Skeletal muscle satellite cell (primary cell): ENCODE data around the gene EFCAB12.
"Not testable (repeated sequence)": the region's sequence is repeated elsewhere in the genome, so short reads cannot be mapped to it uniquely, and the experiment has no call there.

Experiments
- H3K27me3 ChIP-seq: 2 replicates; pipeline ENCODE4 v1.7.0; 2013; ENCODE audit warnings: low read length; ENCODE audit not compliant: control insufficient read depth, insufficient read depth
- H3K36me3 ChIP-seq: 2 replicates; pipeline ENCODE4 v1.7.0; 2013; ENCODE audit warnings: mild to moderate bottlenecking, control low read depth, low read length; ENCODE audit not compliant: insufficient read depth
- H3K4me1 ChIP-seq: 2 replicates; pipeline ENCODE4 v1.7.0; 2013; ENCODE audit warnings: low read length; ENCODE audit not compliant: control insufficient read depth, insufficient read depth
- H3K4me2 ChIP-seq: 2 replicates; pipeline ENCODE4 v1.7.0; 2013; ENCODE audit warnings: mild to moderate bottlenecking, low read length
- H3K4me3 ChIP-seq: 2 replicates; pipeline ENCODE4 v1.7.0; 2013; ENCODE audit warnings: low read length
- H3K9ac ChIP-seq: 2 replicates; pipeline ENCODE4 v1.7.0; 2013; ENCODE audit warnings: mild to moderate bottlenecking, low read depth, low read length, moderate library complexity
- H3K9me3 ChIP-seq: replicated peaks from 2 replicates; pipeline ENCODE4 v1.7.0; 2013; ENCODE audit warnings: mild to moderate bottlenecking, control low read depth, low read length

EFCAB12 gene

DNA sequence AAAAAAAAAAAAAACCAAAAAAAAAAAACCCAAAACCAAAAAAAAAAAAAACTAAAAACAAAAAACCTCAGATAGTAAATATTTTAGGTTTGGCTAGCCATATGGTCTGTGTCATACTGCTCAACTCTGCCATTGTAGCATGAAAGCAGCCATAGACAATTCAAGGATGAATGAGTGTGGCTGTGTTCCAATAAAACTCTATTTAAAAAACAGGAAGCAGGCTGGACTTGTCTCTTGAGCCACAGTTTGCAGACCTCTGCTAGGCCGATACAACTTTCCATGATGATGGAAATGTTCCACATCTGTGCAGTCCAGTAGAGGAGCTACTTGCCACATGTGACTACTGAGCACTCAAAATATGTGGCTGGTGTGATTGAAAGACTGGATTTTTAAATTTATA is 11.1 kb downstream of the EFCAB12 start:
- Histone ChIP-seq H3K4me2 (no peak overlapping the region), H3K36me3 (no peaks in the 10 kb centered on the region), H3K9me3 (no peaks in the 10 kb centered on the region), H3K27me3 (peaks cover 17% of the 10 kb centered on the region), H3K4me3 (no peak overlapping the region), H3K4me1 (peaks cover 7% of the 10 kb centered on the region), H3K9ac (no peak overlapping the region)

DNA sequence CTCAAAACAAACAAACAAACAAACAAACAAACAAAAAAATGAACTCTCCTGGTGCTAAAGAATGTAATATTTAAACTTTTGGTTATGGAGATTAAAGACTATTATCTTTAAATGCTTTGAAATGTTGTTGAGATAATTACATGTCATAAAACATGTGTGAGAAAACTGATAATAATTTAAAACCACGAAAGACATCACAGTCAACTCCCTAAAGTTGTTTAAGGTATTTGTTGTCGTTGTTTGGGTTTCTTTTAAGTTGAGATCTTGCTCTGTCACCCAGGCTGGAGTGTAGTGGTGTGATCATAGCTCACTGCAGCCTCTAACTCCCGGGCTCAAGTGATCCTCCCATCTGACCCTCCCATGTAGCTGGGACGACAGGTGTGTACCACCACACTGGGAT is 12.0 kb downstream of the EFCAB12 start:
- Histone ChIP-seq H3K4me3 (no peak overlapping the region), H3K36me3 (no peaks in the 10 kb centered on the region), H3K9ac (no peak overlapping the region), H3K27me3 (peaks cover 19% of the 10 kb centered on the region), H3K4me1 (peaks cover 7% of the 10 kb centered on the region), H3K4me2 (no peak overlapping the region), H3K9me3 (no peaks in the 10 kb centered on the region)

DNA sequence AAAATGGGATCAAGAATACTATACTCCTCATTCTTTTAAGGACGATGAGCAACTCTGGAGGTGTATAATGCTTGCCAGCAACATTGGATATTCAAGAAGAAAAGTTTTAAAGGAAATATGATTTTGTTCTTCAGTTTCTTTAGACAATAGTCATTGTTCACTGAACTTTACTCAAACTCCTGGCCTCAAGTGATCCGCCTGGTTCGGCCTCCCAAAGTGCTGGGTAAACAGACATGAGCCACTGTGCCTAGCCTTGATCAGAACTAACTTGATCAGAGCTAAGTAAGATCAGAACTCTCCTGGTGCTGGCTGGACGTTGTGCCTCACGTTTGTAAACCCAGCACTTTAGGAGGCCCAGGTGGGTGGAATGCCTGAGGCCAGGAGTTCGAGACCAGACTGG is 12.6 kb downstream of the EFCAB12 start:
- Histone ChIP-seq H3K4me3 (no peak overlapping the region), H3K9ac (no peak overlapping the region), H3K27me3 (peaks cover 19% of the 10 kb centered on the region), H3K4me1 (peaks cover 7% of the 10 kb centered on the region), H3K9me3 (no peaks in the 10 kb centered on the region), H3K36me3 (no peaks in the 10 kb centered on the region), H3K4me2 (no peak overlapping the region)

DNA sequence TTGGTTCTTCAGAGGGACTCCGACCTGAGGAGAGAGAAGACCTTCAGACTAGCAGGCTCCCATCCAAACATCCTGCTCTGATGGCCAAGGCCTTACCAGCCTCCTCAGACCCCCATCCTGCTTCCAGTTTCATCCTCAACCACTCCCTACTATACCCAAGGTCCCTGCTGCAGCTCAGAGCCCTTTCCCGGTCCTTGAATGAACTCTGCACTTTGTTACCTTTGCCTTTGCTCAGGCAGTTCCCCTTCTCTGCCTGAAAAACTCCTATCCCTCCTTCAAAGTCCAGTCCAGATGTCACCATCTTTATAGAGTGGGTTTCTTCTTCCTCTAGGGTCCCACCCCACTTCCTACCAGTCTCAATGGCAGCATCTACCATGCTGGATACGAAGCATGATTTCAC is 13.1 kb downstream of the EFCAB12 start:
- H3K9me3 ChIP-seq, result no peaks in the 10 kb centered on the region
- H3K9ac ChIP-seq, result no peak overlapping the region
- peaks cover 7% of the 10 kb centered on the region for H3K4me1 ChIP-seq
- no peaks in the 10 kb centered on the region for H3K36me3 ChIP-seq
- H3K4me2 ChIP-seq, result no peak overlapping the region
- no peak overlapping the region for H3K4me3 ChIP-seq
- H3K27me3 ChIP-seq, result peaks cover 19% of the 10 kb centered on the region

DNA sequence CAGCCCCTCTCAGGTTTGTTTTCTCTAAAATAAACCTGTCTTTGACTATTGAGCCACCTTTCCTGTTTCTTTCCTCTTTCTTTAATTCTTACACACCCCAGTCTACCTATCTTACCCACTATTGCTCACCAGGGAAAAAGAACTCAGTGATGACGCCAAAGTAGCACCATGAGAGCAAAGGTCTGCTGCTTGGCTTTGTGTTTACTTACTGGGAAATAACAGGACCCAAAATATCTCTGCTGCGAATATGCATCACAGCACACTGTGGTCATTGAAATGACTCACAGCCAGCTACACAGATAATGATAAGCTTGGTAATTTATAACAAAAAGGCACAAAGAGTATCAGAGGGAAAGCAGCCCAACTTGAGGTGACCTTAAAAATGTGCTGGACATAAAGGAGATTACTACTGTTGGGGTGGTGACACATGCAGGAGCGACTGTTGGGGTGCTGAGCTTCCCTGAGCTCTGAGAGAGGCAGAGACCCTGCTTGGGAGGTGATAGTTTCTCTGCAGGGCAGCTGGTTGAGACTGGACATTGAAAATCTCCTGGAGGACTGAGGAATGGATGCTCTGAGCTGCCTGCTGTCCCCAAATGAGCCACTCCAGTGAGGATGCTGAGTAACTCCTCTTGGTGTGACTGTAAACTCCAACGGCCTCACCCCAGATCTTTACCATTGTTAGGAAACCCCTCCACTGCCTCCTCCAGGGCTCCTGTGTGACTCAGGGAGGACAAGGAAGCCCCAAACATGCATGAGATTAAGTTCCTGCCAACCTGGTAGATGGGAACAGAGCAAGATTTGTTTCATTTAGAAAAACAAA is 14.5 kb downstream of the EFCAB12 start:
- Histone ChIP-seq H3K27me3 (peaks cover 19% of the 10 kb centered on the region), H3K4me3 (no peak overlapping the region), H3K4me2 (no peak overlapping the region), H3K9ac (no peak overlapping the region), H3K9me3 (no peaks in the 10 kb centered on the region), H3K4me1 (peaks cover 7% of the 10 kb centered on the region), H3K36me3 (no peaks in the 10 kb centered on the region)

DNA sequence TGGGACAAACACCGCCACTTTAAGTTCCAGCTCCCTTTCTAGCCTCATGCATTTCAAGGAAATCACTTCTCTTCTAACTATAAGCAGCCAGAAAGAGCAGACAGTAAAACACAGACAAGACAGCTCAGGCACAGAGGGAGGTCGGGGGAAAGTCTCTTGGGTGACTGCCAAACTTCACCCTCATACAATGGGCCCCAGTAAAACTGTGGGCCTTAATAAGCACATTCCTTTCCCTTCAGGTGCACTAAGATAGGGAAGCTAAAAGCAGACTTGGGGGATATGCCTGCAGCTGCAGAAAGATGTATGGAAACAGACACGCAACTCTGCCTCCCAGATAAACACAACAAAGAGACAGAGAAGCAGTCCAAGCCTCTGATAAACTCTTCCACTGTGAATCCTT is 15.2 kb downstream of the EFCAB12 start:
- H3K9ac ChIP-seq, H3K4me1 ChIP-seq, H3K4me3 ChIP-seq, H3K9me3 ChIP-seq, H3K4me2 ChIP-seq, H3K36me3 ChIP-seq: not testable (repeated sequence)
- peaks cover 24% of the 10 kb centered on the region for H3K27me3 ChIP-seq

DNA sequence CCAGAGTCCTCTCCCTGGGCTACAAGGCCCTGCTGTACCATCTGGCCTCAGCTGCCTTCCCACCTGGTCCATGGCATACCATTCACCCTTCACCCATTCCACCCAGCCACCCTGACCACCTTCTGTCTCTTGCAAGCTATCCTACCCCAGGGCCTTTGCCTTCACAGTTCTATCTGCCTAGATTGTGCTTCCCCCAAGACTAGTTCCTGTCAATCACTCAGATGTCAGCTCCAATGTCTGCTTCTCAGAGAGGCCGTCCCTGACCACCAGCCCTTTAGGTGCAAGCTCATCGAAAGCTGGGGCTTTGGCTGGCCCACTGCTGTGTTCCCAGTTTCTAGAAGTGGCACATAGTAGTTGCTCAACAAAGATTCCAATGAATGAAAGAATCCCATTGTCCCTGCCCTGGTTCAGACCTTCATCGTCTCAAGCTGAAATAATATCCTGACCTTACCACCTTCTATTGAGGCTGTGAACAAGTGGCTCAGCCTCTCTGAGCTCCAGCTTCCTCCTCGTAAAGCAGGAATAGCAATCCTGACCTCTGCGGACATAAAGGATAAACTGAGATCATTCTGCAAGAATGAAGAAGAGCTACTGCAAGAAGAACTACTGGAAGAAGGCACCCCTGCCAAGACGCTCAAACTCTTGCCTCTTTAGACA is 15.8 kb downstream of the EFCAB12 start:
- Histone ChIP-seq H3K27me3 (peaks cover 29% of the 10 kb centered on the region), H3K9ac (no peak overlapping the region), H3K4me2 (no peak overlapping the region), H3K4me1 (peaks cover 7% of the 10 kb centered on the region), H3K36me3 (no peaks in the 10 kb centered on the region), H3K4me3 (no peak overlapping the region), H3K9me3 (no peaks in the 10 kb centered on the region)

DNA sequence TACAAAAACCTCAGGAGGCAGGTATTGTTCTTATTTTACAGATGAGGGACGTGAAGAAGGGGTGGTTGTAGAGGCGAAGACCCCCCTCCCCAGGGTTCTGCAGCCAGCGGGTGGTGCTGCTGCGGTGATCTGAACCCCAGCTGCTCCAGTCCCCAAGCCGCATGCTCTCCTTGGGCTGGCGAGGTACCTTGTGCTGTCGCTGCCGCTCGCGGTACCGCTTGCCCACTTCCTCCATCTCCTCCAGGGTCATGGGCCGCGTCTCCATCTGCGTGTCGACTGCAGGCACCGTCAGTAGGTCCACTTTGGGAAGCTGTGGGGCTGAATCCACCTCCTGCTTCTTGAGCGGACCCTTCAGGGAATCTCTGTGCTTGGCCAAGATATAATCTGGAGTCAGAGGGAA is 17.5 kb downstream of the EFCAB12 start:
- Histone ChIP-seq H3K4me3 (no peak overlapping the region), H3K27me3 (peaks cover 32% of the 10 kb centered on the region), H3K4me1 (peaks cover 7% of the 10 kb centered on the region), H3K36me3 (no peaks in the 10 kb centered on the region), H3K9ac (no peak overlapping the region), H3K9me3 (no peaks in the 10 kb centered on the region), H3K4me2 (no peak overlapping the region)

DNA sequence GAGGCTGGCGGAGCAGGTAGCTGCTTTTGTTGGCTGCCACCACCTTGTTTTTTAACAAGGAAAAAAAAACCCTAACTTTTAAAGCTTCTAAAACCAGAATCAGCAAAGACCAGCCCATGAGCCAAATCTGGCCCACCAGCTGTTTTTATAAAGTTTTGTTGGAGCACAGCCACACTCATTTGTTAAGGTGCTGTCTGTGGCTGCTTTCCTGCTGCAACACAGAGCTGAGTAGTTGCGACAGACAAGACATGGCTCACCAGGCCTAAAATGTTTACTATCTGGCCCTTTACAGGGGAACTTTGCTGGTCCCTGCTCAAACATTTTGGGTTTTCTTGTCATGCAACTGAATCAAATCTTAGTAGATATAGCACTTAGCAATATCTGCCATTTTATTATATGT is 18.9 kb downstream of the EFCAB12 start:
- H3K4me3 ChIP-seq, result no peak overlapping the region
- no peaks in the 10 kb centered on the region for H3K9me3 ChIP-seq
- H3K27me3 ChIP-seq, result peaks cover 25% of the 10 kb centered on the region
- H3K9ac ChIP-seq, result no peak overlapping the region
- H3K36me3 ChIP-seq, result no peaks in the 10 kb centered on the region
- H3K4me2 ChIP-seq, result no peak overlapping the region
- H3K4me1 ChIP-seq, result peaks cover 7% of the 10 kb centered on the region

DNA sequence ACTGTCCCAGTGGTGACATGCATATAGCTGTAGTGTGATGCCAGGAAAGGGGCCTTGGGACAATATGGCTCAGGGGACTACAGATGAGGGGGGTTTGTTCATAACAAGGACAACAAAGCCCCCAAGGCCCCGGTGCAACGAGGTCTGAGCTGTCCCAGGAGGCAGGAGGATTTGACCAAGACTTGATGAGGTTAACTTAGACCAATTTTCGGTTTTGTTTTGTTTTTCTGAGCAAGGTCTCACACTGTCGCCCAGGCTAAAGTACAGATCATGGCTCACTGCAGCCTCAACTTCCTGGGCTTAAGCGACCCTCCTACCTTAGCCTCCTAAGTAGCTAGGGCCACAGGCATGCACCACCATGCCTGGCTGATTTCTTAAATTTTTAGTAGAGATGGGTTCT is 23.8 kb downstream of the EFCAB12 start:
- Histone ChIP-seq H3K4me1 (peaks cover 2% of the 10 kb centered on the region), H3K36me3 (no peaks in the 10 kb centered on the region)

DNA sequence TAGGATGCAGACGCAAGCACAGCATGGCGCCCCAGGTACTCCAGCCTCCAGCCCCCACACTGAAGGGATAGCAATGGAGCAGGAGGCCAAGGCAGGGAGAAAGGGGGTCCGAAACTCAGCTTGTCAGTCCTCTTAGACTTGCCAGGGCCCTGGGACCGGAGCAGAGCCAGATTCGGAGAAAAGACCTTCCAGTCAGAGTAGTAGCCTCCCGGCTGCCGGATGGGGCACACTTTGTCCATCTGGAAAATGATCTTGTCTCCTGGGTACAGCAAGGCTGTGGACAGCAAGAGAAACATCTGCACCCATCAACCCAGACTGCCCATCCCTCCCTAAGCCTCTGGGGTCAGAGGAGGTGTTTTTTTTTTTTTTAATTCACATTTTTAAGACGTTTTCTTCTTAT is 24.3 kb downstream of the EFCAB12 start:
- H3K36me3 ChIP-seq, result no peaks in the 10 kb centered on the region
- H3K4me3 ChIP-seq, result no peak overlapping the region
- no peak overlapping the region for H3K9ac ChIP-seq
- no peaks in the 10 kb centered on the region for H3K9me3 ChIP-seq
- peaks cover 16% of the 10 kb centered on the region for H3K27me3 ChIP-seq
- H3K4me2 ChIP-seq, result no peak overlapping the region
- peaks cover 3% of the 10 kb centered on the region for H3K4me1 ChIP-seq

More for the DNA sequence above, 23.8 kb downstream of the EFCAB12 start:
- Histone ChIP-seq H3K9ac (no peak overlapping the region), H3K4me3 (no peak overlapping the region), H3K9me3 (no peaks in the 10 kb centered on the region), H3K27me3 (peaks cover 16% of the 10 kb centered on the region), H3K4me2 (no peak overlapping the region)

DNA sequence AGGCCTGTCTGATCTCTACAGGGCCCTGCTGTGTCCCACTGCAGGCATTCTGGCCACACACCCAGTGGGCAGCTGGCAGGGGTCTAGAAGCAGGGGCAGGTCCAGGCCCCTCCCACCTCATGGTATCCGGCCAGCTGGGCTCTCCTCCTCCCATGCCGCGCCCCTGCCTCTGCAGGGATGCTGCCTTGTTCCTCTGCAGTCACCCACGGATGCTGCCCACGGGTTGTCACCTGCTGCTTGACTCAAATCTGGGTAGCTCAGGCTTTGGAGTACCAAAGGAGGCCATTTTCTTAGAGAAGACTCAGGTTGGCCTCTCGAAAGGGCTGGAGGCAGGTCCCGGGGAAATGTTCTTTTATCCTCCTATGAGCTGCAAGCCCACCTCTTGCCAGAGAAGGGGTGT is 25.0 kb downstream of the EFCAB12 start:
- Histone ChIP-seq H3K4me3 (no peak overlapping the region), H3K4me2 (no peak overlapping the region), H3K9ac (no peak overlapping the region), H3K36me3 (no peaks in the 10 kb centered on the region), H3K27me3 (peaks cover 13% of the 10 kb centered on the region), H3K9me3 (no peaks in the 10 kb centered on the region), H3K4me1 (peaks cover 3% of the 10 kb centered on the region)
